HL-60/S4 (cell line): ENCODE measurements around the gene HSD11B2.

Source experiments
- in situ Hi-C: fragments of 300-500 bp; cut with MboI; formaldehyde crosslinking; loops from 2 replicates; pipeline ENCODE4 v1.14.3; 2022; ENCODE audit warnings: low sequenced_read_pairs

HSD11B2 gene

GRCh38 chr16:67431775-67432505 lies 1.0 kb downstream of the HSD11B2 start:
- in situ Hi-C loops, result no loop called here

GRCh38 chr16:67432506-67432890 lies 1.6 kb downstream of the HSD11B2 start:
- in situ Hi-C loops, result no loop called here

GRCh38 chr16:67433131-67433719 lies 2.3 kb downstream of the HSD11B2 start:
- in situ Hi-C loops, result no loop called here

- in situ Hi-C loops, result no loop called here
Measured at GRCh38 chr16:67435758-67436164, 4.8 kb downstream of the HSD11B2 start.

GRCh38 chr16:67436640-67437193 lies 5.8 kb downstream of the HSD11B2 start:
- in situ Hi-C loops, result no loop called here

- in situ Hi-C loops, result no loop called here
Measured at GRCh38 chr16:67437513-67437912, 6.6 kb downstream of the HSD11B2 start.

GRCh38 chr16:67438098-67438791 lies 7.3 kb downstream of the HSD11B2 start:
- in situ Hi-C loops, result no loop called here

GRCh38 chr16:67438824-67439393 lies 8.0 kb downstream of the HSD11B2 start:
- in situ Hi-C loops, result no loop called here

- in situ Hi-C loops, result no loop called here
Measured at GRCh38 chr16:67441271-67441753, 10.4 kb downstream of the HSD11B2 start.

- in situ Hi-C loops, result no loop called here
Measured at GRCh38 chr16:67441907-67442306, 11.0 kb downstream of the HSD11B2 start.

- in situ Hi-C loops, result no loop called here
Measured at GRCh38 chr16:67442581-67443255, 11.8 kb downstream of the HSD11B2 start.

GRCh38 chr16:67443265-67443664 lies 12.3 kb downstream of the HSD11B2 start:
- in situ Hi-C loops, result no loop called here

GRCh38 chr16:67444259-67445125 lies 13.6 kb downstream of the HSD11B2 start:
- in situ Hi-C loops, result no loop called here

- in situ Hi-C loops, result no loop called here
Measured at GRCh38 chr16:67445126-67445426, 14.2 kb downstream of the HSD11B2 start.

GRCh38 chr16:67445441-67445912 lies 14.6 kb downstream of the HSD11B2 start:
- in situ Hi-C loops, result no loop called here

GRCh38 chr16:67445913-67446907 lies 15.3 kb downstream of the HSD11B2 start:
- in situ Hi-C loops, result no loop called here

- in situ Hi-C loops, result no loop called here
Measured at GRCh38 chr16:67446968-67447507, 16.1 kb downstream of the HSD11B2 start.

GRCh38 chr16:67447508-67448076 lies 16.7 kb downstream of the HSD11B2 start:
- in situ Hi-C loops, result no loop called here
